ENCODE results near the gene TPRX1.
"Not testable (repeated sequence)": the region's sequence is repeated elsewhere in the genome, so short reads cannot be mapped to it uniquely, and the experiment has no call there.

TPRX1 gene

DNA sequence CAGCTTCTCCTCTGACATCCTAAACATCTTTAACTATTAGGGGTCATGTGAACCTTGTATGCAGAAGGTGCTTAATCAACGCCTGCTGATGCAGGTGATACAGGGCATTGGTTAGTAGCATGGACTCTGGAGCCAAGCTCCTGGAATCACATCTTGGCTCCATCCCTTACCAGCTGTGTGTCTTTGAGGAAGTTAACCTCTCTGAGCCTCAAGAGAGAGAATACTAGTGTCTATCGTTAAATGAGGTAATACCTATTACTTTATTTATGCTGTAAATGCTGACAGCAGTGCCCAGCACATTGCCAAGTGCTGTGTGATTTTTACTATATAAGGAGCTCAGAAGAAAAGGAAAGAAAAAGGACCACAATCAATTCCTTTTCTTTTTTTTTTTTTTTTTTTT, 37.0 kb downstream of the TPRX1 start:
- no peaks in the 10 kb centered on the region for H3K36me3 ChIP-seq (ENCODE audit: insufficient read depth, low read length)
- no peaks in the 10 kb centered on the region for H3K4me1 ChIP-seq (ENCODE audit: control insufficient read depth, insufficient read depth, low read length, unreplicated experiment)
- H2AFZ ChIP-seq (ENCODE audit: low read length, unreplicated experiment): no peak overlapping the region
- no peaks in the 10 kb centered on the region for H3K79me2 ChIP-seq (ENCODE audit: control insufficient read depth, insufficient read depth, low read length, unreplicated experiment)
- H3K4me3 ChIP-seq (ENCODE audit: low read depth, low read length): no peak overlapping the region
- no peaks in the 10 kb centered on the region for H3K27me3 ChIP-seq (ENCODE audit: insufficient read depth, low read length)
- no peak overlapping the region for H3K27ac ChIP-seq (ENCODE audit: low read depth, low read length)

DNA sequence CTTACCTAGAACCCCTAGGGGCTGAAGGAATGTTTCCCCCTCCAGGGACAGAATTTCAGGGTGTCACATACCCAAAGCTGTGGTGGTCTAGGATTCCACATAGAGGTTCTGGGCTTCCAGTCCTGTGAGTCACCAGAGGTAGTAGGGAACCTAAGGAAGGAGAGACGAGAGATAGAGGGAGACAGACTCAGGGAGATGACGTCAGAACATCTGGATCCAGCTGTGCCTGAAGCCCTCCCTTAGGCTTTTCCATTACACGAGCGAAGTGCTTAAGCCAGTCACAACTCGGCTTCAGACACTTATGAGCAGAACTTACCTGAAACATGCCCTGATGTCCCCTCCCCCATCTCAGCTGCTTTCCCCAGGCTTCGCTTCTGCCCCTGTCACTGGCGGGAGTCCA, 37.7 kb downstream of the TPRX1 start:
- H2AFZ ChIP-seq (ENCODE audit: low read length, unreplicated experiment): no peak overlapping the region
- no peak overlapping the region for H3K27ac ChIP-seq (ENCODE audit: low read depth, low read length)
- no peaks in the 10 kb centered on the region for H3K27me3 ChIP-seq (ENCODE audit: insufficient read depth, low read length)
- H3K4me1 ChIP-seq (ENCODE audit: control insufficient read depth, insufficient read depth, low read length, unreplicated experiment): no peaks in the 10 kb centered on the region
- H3K36me3 ChIP-seq (ENCODE audit: insufficient read depth, low read length): no peaks in the 10 kb centered on the region
- no peaks in the 10 kb centered on the region for H3K79me2 ChIP-seq (ENCODE audit: control insufficient read depth, insufficient read depth, low read length, unreplicated experiment)
- H3K4me3 ChIP-seq (ENCODE audit: low read depth, low read length): no peak overlapping the region

DNA sequence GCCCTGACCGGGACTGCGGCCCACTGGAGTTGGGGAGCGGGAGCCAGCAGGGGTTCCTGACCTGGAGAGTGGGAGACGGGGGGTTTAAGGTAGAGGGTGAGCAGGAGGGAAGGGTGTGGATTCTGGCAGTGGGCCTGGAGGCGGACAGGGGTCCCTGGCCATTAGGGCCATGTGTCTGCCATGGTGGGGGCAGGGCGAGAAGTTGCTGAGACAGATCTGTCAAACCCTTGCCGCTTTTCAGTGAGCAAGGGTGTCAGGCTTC, 38.1 kb downstream of the TPRX1 start:
- H3K36me3 ChIP-seq (ENCODE audit: insufficient read depth, low read length): no peaks in the 10 kb centered on the region
- H3K27ac ChIP-seq (ENCODE audit: low read depth, low read length): no peak overlapping the region
- no peaks in the 10 kb centered on the region for H3K27me3 ChIP-seq (ENCODE audit: insufficient read depth, low read length)
- no peaks in the 10 kb centered on the region for H3K79me2 ChIP-seq (ENCODE audit: control insufficient read depth, insufficient read depth, low read length, unreplicated experiment)
- H3K4me3 ChIP-seq (ENCODE audit: low read depth, low read length): no peak overlapping the region
- H2AFZ ChIP-seq (ENCODE audit: low read length, unreplicated experiment): no peak overlapping the region
- no peaks in the 10 kb centered on the region for H3K4me1 ChIP-seq (ENCODE audit: control insufficient read depth, insufficient read depth, low read length, unreplicated experiment)

DNA sequence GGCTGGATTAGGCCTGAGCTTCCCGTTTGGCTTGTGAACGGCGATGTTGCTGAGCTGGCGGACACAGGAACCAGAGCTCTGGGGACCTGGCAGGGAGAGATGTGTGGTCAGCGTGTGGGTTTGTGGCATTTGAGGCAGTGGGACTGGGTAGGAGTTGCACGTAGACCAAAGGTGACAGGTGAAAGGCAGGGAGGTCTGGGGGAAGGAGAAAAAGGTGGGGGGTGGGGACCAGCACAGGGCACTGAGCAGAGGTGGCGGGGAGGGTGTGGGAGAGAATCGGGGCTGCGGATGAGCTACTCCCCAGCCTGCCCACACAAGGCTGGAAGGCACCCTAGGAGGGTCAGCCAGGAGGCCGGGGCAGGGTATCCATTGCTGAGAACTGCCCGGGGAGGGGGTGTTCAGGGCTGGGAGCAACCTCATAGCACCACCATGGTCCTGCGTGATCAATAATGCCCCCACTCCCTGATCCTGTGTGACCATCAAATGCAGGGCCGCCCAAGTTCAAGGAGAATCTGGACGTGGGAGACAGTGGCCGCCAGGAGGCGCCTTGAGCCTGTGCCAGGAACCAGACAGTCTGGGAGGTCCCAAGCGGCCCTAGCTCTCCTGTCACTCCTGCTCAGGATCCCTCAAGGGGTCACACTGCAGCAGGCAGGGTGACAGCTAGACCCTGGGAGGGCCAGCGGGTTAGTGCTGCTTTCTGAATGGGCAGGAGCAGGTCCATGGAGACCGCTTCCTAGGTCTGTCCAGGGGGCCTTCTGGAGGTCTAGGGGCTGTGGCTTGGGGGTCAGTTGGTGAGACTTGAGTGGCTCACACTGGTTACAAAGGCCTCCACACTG, 38.6 kb downstream of the TPRX1 start:
- no peak overlapping the region for H3K4me3 ChIP-seq (ENCODE audit: low read depth, low read length)
- no peak overlapping the region for H3K27ac ChIP-seq (ENCODE audit: low read depth, low read length)
- no peaks in the 10 kb centered on the region for H3K27me3 ChIP-seq (ENCODE audit: insufficient read depth, low read length)
- H3K36me3 ChIP-seq (ENCODE audit: insufficient read depth, low read length): no peaks in the 10 kb centered on the region
- H2AFZ ChIP-seq (ENCODE audit: low read length, unreplicated experiment): no peak overlapping the region
- no peaks in the 10 kb centered on the region for H3K79me2 ChIP-seq (ENCODE audit: control insufficient read depth, insufficient read depth, low read length, unreplicated experiment)
- H3K4me1 ChIP-seq (ENCODE audit: control insufficient read depth, insufficient read depth, low read length, unreplicated experiment): no peaks in the 10 kb centered on the region

DNA sequence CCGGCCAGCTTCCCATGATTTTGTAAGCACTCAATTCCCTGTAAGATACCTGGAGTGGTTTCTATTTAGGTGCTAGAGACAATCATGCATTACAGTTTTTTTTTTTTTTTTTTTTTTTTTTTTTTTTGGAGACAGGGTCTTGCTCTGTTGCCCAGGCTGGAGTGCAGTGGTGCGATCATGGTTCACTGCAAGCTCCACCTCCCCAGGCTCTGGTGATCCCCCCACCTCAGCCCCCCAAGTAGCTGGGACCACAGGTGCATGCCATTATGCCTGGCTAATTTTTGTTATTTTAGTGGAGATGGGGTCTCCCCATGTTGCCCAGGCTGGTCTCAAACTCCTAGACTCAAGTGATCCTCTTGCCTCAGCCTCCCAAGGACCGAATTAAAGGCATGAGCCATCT, 39.6 kb downstream of the TPRX1 start:
- not testable (repeated sequence) for H2AFZ ChIP-seq (ENCODE audit: low read length, unreplicated experiment); H3K27ac ChIP-seq (ENCODE audit: low read depth, low read length); H3K79me2 ChIP-seq (ENCODE audit: control insufficient read depth, insufficient read depth, low read length, unreplicated experiment); H3K36me3 ChIP-seq (ENCODE audit: insufficient read depth, low read length); H3K4me3 ChIP-seq (ENCODE audit: low read depth, low read length); H3K27me3 ChIP-seq (ENCODE audit: insufficient read depth, low read length); H3K4me1 ChIP-seq (ENCODE audit: control insufficient read depth, insufficient read depth, low read length, unreplicated experiment)

DNA sequence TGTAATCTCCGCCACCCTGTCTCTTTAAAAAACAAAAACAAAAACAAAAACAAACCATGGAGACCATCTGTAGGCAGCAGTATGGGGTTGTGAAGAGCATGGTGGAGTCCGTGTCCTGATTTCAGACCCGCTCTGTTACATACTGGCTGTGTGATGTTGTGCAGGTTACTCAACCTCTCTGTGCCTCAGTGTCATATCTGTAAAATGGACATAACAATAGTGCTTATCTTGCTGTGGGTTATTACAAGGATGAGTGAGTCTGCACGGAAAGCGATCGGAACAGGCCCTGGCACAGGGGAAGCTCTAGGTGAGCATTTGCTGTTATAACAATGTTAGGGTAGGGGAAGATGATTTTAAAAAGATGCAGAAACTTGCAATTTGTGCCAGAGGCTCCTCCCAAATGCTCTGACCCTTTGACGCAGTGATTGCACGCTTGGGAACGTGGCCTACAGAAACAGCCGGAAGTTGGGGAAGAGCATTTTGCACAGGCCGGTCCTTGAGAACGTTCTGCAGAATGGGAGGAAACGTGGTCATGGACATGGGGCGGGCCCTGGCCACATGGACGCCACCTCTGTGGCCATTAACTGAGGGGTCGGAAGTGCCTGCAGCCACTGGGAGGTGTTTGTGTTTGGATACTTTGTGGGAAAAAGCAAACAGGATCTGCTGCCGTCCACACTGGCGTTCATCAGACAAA, 41.6 kb downstream of the TPRX1 start:
- H3K27me3 ChIP-seq (ENCODE audit: insufficient read depth, low read length): no peaks in the 10 kb centered on the region
- no peaks in the 10 kb centered on the region for H3K4me1 ChIP-seq (ENCODE audit: control insufficient read depth, insufficient read depth, low read length, unreplicated experiment)
- no peak overlapping the region for H3K27ac ChIP-seq (ENCODE audit: low read depth, low read length)
- no peak overlapping the region for H2AFZ ChIP-seq (ENCODE audit: low read length, unreplicated experiment)
- peaks cover 4% of the 10 kb centered on the region; the same call in 1 of the 2 replicates for H3K36me3 ChIP-seq (ENCODE audit: insufficient read depth, low read length)
- H3K4me3 ChIP-seq (ENCODE audit: low read depth, low read length): no peak overlapping the region
- H3K79me2 ChIP-seq (ENCODE audit: control insufficient read depth, insufficient read depth, low read length, unreplicated experiment): no peaks in the 10 kb centered on the region

DNA sequence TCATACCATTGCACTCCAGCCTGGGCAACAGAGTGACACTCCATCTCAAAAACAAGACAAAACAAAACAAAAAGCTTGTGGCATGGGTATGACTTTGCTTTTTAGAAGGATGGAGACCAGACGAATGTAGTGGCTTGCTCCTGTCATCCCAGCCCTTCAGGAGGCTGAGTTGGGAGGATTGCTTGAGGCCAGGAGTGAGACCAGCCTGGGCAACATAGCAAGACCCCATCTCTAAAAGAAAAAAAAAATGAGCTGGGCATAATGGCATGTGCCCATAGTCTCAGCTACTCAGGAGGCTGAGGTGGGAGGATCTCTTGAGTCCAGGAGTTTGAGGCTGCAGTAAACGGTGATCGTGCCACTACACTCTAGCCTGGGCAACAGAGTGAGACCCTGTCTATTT, 42.2 kb downstream of the TPRX1 start:
- H3K27me3 ChIP-seq (ENCODE audit: insufficient read depth, low read length): no peaks in the 10 kb centered on the region
- no peak overlapping the region for H3K4me3 ChIP-seq (ENCODE audit: low read depth, low read length)
- peaks cover 5% of the 10 kb centered on the region; the same call in 1 of the 2 replicates for H3K36me3 ChIP-seq (ENCODE audit: insufficient read depth, low read length)
- H3K79me2 ChIP-seq (ENCODE audit: control insufficient read depth, insufficient read depth, low read length, unreplicated experiment): no peaks in the 10 kb centered on the region
- H3K4me1 ChIP-seq (ENCODE audit: control insufficient read depth, insufficient read depth, low read length, unreplicated experiment): no peaks in the 10 kb centered on the region
- H3K27ac ChIP-seq (ENCODE audit: low read depth, low read length): no peak overlapping the region
- no peak overlapping the region for H2AFZ ChIP-seq (ENCODE audit: low read length, unreplicated experiment)

DNA sequence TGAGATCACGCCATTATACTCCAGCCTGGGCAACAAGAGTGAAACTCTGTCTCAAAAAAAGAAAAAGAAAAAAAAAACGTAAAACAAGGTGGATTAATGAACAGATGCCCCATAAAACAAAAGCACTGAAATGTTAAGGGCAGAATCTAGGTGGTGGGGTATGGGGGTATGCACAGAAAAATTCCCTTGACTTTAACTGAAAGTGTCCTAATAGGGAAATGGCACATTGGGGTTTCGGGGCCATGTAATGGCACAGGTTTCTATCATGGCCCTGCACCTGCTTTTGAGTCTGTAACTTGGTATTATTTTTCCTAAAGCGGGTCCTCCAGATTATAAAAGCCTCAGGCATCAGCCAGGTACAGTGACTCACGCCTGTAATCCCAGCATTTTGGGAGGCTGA, 42.8 kb downstream of the TPRX1 start:
- Histone ChIP-seq H3K36me3 (ENCODE audit: insufficient read depth, low read length) (peaks cover 5% of the 10 kb centered on the region; the same call in 1 of the 2 replicates), H3K79me2 (ENCODE audit: control insufficient read depth, insufficient read depth, low read length, unreplicated experiment) (no peaks in the 10 kb centered on the region), H2AFZ (ENCODE audit: low read length, unreplicated experiment) (no peak overlapping the region), H3K27ac (ENCODE audit: low read depth, low read length) (no peak overlapping the region), H3K27me3 (ENCODE audit: insufficient read depth, low read length) (no peaks in the 10 kb centered on the region), H3K4me1 (ENCODE audit: control insufficient read depth, insufficient read depth, low read length, unreplicated experiment) (no peaks in the 10 kb centered on the region), H3K4me3 (ENCODE audit: low read depth, low read length) (no peak overlapping the region)

DNA sequence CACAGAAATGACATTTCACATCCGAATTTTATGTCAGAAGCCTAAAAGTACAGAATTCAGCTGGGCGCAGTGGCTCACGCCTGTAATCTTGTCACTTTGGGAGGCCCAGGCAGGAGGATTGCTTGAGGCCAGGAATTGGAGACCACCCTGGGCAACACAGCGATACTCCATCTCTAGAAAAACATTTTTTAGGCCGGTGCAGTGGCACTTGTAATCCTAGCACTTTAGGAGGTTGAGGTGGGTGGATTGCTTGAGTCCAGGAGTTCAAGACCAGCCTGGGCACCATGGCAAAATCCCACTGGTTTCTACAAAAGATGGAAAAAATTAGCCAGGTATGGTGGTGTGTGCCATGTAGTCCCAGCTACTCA, 43.7 kb downstream of the TPRX1 start:
- Histone ChIP-seq H3K27ac (ENCODE audit: low read depth, low read length) (no peak overlapping the region), H3K36me3 (ENCODE audit: insufficient read depth, low read length) (peaks cover 5% of the 10 kb centered on the region; the same call in 1 of the 2 replicates), H3K4me3 (ENCODE audit: low read depth, low read length) (no peak overlapping the region), H3K4me1 (ENCODE audit: control insufficient read depth, insufficient read depth, low read length, unreplicated experiment) (no peaks in the 10 kb centered on the region), H3K27me3 (ENCODE audit: insufficient read depth, low read length) (no peaks in the 10 kb centered on the region), H3K79me2 (ENCODE audit: control insufficient read depth, insufficient read depth, low read length, unreplicated experiment) (no peaks in the 10 kb centered on the region), H2AFZ (ENCODE audit: low read length, unreplicated experiment) (no peak overlapping the region)

DNA sequence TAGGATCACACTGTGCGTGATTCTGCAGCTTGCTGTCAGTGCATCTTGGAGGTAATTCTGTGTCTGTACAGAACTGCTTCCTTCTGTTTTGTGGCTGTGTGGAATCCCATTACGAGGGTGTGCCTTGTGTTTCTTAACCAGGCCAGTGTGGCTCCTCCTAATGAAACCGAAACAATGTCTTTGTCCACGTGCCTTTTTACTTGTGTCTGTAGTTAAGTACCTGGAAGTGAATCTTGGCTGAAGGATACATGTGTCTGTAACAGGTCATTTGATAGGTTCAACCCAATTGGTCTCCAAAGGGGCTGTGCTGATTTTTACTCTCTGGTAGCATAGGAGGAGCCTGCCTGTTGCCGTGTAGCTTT, 45.9 kb downstream of the TPRX1 start:
- H2AFZ ChIP-seq (ENCODE audit: low read length, unreplicated experiment): no peak overlapping the region
- no peaks in the 10 kb centered on the region for H3K27me3 ChIP-seq (ENCODE audit: insufficient read depth, low read length)
- H3K79me2 ChIP-seq (ENCODE audit: control insufficient read depth, insufficient read depth, low read length, unreplicated experiment): no peaks in the 10 kb centered on the region
- H3K36me3 ChIP-seq (ENCODE audit: insufficient read depth, low read length): peaks cover 5% of the 10 kb centered on the region; the same call in 1 of the 2 replicates
- H3K4me1 ChIP-seq (ENCODE audit: control insufficient read depth, insufficient read depth, low read length, unreplicated experiment): no peaks in the 10 kb centered on the region
- no peak overlapping the region for H3K4me3 ChIP-seq (ENCODE audit: low read depth, low read length)
- H3K27ac ChIP-seq (ENCODE audit: low read depth, low read length): no peak overlapping the region

Measured in ACC112 (cell line).